BE2C (cell line): ENCODE measurements around the gene TSPYL6. TPM values are rescaled to one million over a fixed set of nuclear protein-coding genes. Genes with fewer than 3 reads are reported as not detected.
"Not testable (repeated sequence)": the region's sequence is repeated elsewhere in the genome, so short reads cannot be mapped to it uniquely, and the experiment has no call there.

Experiments
- DNase-seq: peaks from one replicate; pipeline ENCODE4 v3.0.0-alpha.2; 2020
- H3K27me3 ChIP-seq: fragments of 250-450 bp; sonication (Bioruptor Pico); 2 replicates; pipeline ENCODE4 v1.5.1; 2020; ENCODE audit warnings: mild to moderate bottlenecking
- H3K36me3 ChIP-seq: fragments of 250-450 bp; sonication (Bioruptor Pico); 2 replicates; pipeline ENCODE4 v1.5.1; 2020; ENCODE audit warnings: mild to moderate bottlenecking
- H3K4me1 ChIP-seq: fragments of 250-450 bp; sonication (Bioruptor Pico); 2 replicates; pipeline ENCODE4 v1.5.1; 2020
- H3K4me3 ChIP-seq: 2 replicates; pipeline ENCODE4 v1.5.1; 2011; ENCODE audit warnings: low read depth, low read length
- H3K9me3 ChIP-seq: fragments of 250-450 bp; sonication (Bioruptor Pico); 2 replicates; pipeline ENCODE4 v1.5.1; 2020
- CTCF ChIP-seq: IDR thresholded peaks from 2 replicates; pipeline ENCODE4 v1.5.1; 2012; ENCODE audit warnings: mild to moderate bottlenecking, low read depth, low read length
- polyA plus RNA-seq: library from polyadenylated mRNA; unstranded; fragments of >200 nt; gene quantifications from one replicate; pipeline ENCODE4 v1.2.1, GENCODE V29; 2012; ENCODE audit warnings: low read depth, missing spikeins; ENCODE audit not compliant: insufficient read length, insufficient read depth

The TSPYL6 gene
- not detected for polyA plus RNA-seq

- no peak for TF ChIP-seq CTCF
Measured at GRCh38 chr2:54256091-54256694, at the start of gene TSPYL6. Gene TSPYL6 (minus strand): TSS chr2:54256229. CDS start chr2:54256151, 78 bp downstream.

GRCh38 chr2:54303631-54304030 lies 47.6 kb upstream of the TSPYL6 start:
- H3K4me3 ChIP-seq: no peak overlapping the region
- no peaks in the 10 kb centered on the region for H3K9me3 ChIP-seq
- no peaks in the 10 kb centered on the region for H3K27me3 ChIP-seq
- H3K4me1 ChIP-seq: no peaks in the 10 kb centered on the region
- TF ChIP-seq CTCF: no peak
- no peak for DNase-seq
- no peaks in the 10 kb centered on the region for H3K36me3 ChIP-seq

More at GRCh38 chr2:54256091-54256694, at the start of gene TSPYL6:
- H3K36me3 ChIP-seq: no peaks in the 10 kb centered on the region
- H3K9me3 ChIP-seq: no peaks in the 10 kb centered on the region
- H3K4me3 ChIP-seq: no peak within 1 kb of the TSS
- DNase-seq: no peak
- H3K27me3 ChIP-seq: no peaks in the 10 kb centered on the region
- H3K4me1 ChIP-seq: no peaks in the 10 kb centered on the region

- H3K36me3 ChIP-seq: no peaks in the 10 kb centered on the region
- H3K4me3 ChIP-seq: no peak overlapping the region
- H3K4me1 ChIP-seq: no peaks in the 10 kb centered on the region
- no peak for TF ChIP-seq CTCF
- DNase-seq: no peak
- H3K27me3 ChIP-seq: no peaks in the 10 kb centered on the region
- H3K9me3 ChIP-seq: no peaks in the 10 kb centered on the region
Measured at GRCh38 chr2:54298514-54298913, 42.5 kb upstream of the TSPYL6 start.

- Histone ChIP-seq H3K27me3 (no peaks in the 10 kb centered on the region), H3K4me3 (no peak overlapping the region), H3K36me3 (no peaks in the 10 kb centered on the region), H3K9me3 (no peaks in the 10 kb centered on the region), H3K4me1 (no peaks in the 10 kb centered on the region)
- TF ChIP-seq CTCF: no peak
- DNase-seq: no peak
Measured at GRCh38 chr2:54295911-54296310, 39.9 kb upstream of the TSPYL6 start.

GRCh38 chr2:54294665-54295064 lies 38.6 kb upstream of the TSPYL6 start:
- H3K4me3 ChIP-seq, H3K36me3 ChIP-seq, H3K9me3 ChIP-seq, H3K27me3 ChIP-seq, DNase-seq, H3K4me1 ChIP-seq: not testable (repeated sequence)

- Histone ChIP-seq H3K27me3 (no peaks in the 10 kb centered on the region), H3K4me1 (no peaks in the 10 kb centered on the region), H3K36me3 (no peaks in the 10 kb centered on the region), H3K9me3 (no peaks in the 10 kb centered on the region), H3K4me3 (no peak overlapping the region)
- no peak for DNase-seq
- TF ChIP-seq CTCF: no peak
Measured at GRCh38 chr2:54290356-54291025, 34.5 kb upstream of the TSPYL6 start.
